Mucosa of descending colon (tissue), 3 donors: ENCODE measurements around the gene TELO2. TPM values are rescaled to one million over a fixed set of nuclear protein-coding genes. Genes with fewer than 3 reads are reported as not detected.
"Not testable (repeated sequence)": the region's sequence is repeated elsewhere in the genome, so short reads cannot be mapped to it uniquely, and the experiment has no call there.

Experiments
- ATAC-seq: fragments of 200-7000 bp; cut with Tn5 transposase; one replicate; pipeline ENCODE4 v1.9.1; 2020; ENCODE audit warnings: mild to moderate bottlenecking, moderate library complexity
- DNase-seq, 3 donors: peaks; one replicate each; pipeline ENCODE4 v3.0.0-alpha.2; 2020
- H3K36me3 ChIP-seq: fragments of 200-600 bp; one replicate; pipeline ENCODE4 v1.8.0; 2021; ENCODE audit warnings: low read depth, mild to moderate bottlenecking
- H3K4me1 ChIP-seq: fragments of 200-600 bp; one replicate; pipeline ENCODE4 v1.8.0; 2021; ENCODE audit warnings: low read depth, mild to moderate bottlenecking
- H3K4me3 ChIP-seq: fragments of 200-600 bp; one replicate; pipeline ENCODE4 v1.8.0; 2021; ENCODE audit warnings: mild to moderate bottlenecking
- H3K9me3 ChIP-seq: fragments of 200-600 bp; one replicate; pipeline ENCODE4 v1.8.0; 2021; ENCODE audit warnings: mild to moderate bottlenecking
- CTCF ChIP-seq: fragments of 200-600 bp; IDR thresholded peaks from one replicate; pipeline ENCODE4 v1.8.0; 2022; ENCODE audit warnings: antibody characterized with exemption, mild to moderate bottlenecking
- intact Hi-C, 2 donors: fragments of 100-400 bp; cut with DNase I in 1 of 2; cut with micrococcal nuclease in 1 of 2; formaldehyde crosslinking; loops; one replicate each; pipeline versions ENCODE4 v1.11.0 to v1.11.1; 2022; cut with DNase I, micrococcal nuclease
- total RNA-seq, 3 donors: library from RNA; stranded (reverse); fragmentation: NEBNext Ultra II Directional in 2 of 3; extraction: Animal tissue kit (Norgen Biotek cat#: 25700) in 2 of 3; gene quantifications; one replicate each; pipeline versions ENCODE4 v1.2.1 to v1.2.4, GENCODE V29; 2021 to 2023
- donor health status: DM: no; HTN: no; CAD: no; lungs with moderate emphysema.
- donor health status: DM: no; HTN: no; CAD: no.
- donor health status: DM: no; HTN: yes; CAD: no.

Gene TELO2
- total RNA-seq, 3 donors from 2014 or later = 32.2 to 41.6 (median 37.8) TPM

- DNase-seq = peak in 1 of 3 donors; percentile 12
- intact Hi-C loops = no loop called here
- peak overlapping the region; percentile 79 for H3K4me3 ChIP-seq
- no peaks in the 10 kb centered on the region for H3K9me3 ChIP-seq
- ATAC-seq = no peak
- peaks cover 18% of the 10 kb centered on the region for H3K4me1 ChIP-seq
- no peaks in the 10 kb centered on the region for H3K36me3 ChIP-seq
- no peak for TF ChIP-seq CTCF
Measured at GRCh38 chr16:1475552-1476114, 17.5 kb upstream of the TELO2 start.

GRCh38 chr16:1477033-1477432 is 16.1 kb upstream of the TELO2 start:
- no peak for TF ChIP-seq CTCF
- no peak for ATAC-seq
- Histone ChIP-seq H3K9me3 (no peaks in the 10 kb centered on the region), H3K36me3 (no peaks in the 10 kb centered on the region), H3K4me3 (no peak overlapping the region), H3K4me1 (peaks cover 15% of the 10 kb centered on the region)
- intact Hi-C loops = no loop called here
- no peak for DNase-seq

- H3K4me1 ChIP-seq = peaks cover 11% of the 10 kb centered on the region
- ATAC-seq, intact Hi-C loops: not testable (repeated sequence)
Measured at GRCh38 chr16:1478937-1479336, 14.2 kb upstream of the TELO2 start.

GRCh38 chr16:1481906-1482835 is 11.0 kb upstream of the TELO2 start:
- no peak for TF ChIP-seq CTCF
- DNase-seq (no peak), ATAC-seq (no peak)
- H3K9me3 ChIP-seq = no peaks in the 10 kb centered on the region
- H3K4me1 ChIP-seq = no peaks in the 10 kb centered on the region
- no peak overlapping the region for H3K4me3 ChIP-seq
- no peaks in the 10 kb centered on the region for H3K36me3 ChIP-seq
- intact Hi-C loops = no loop called here

More at GRCh38 chr16:1478937-1479336, 14.2 kb upstream of the TELO2 start:
- DNase-seq, H3K9me3 ChIP-seq, H3K36me3 ChIP-seq, H3K4me3 ChIP-seq: not testable (repeated sequence)

GRCh38 chr16:1485847-1486496 is 7.2 kb upstream of the TELO2 start:
- Histone ChIP-seq H3K36me3 (no peaks in the 10 kb centered on the region), H3K9me3 (no peaks in the 10 kb centered on the region), H3K4me3 (no peak overlapping the region), H3K4me1 (no peaks in the 10 kb centered on the region)
- DNase-seq (peak in 1 of 3 donors; percentile 45), ATAC-seq (no peak)
- TF ChIP-seq CTCF = no peak
- intact Hi-C loops = no loop called here
